ENCODE measurements around the gene ENTPD1. TPM values are rescaled to one million over a fixed set of nuclear protein-coding genes. Genes with fewer than 3 reads are reported as not detected.

Gene ENTPD1
- polyA plus RNA-seq (2011; rRNA removed) (0.11 and 0.14 TPM in 2 replicates), polyA plus RNA-seq (2017; fragmentation: RNase III; extraction: RNeasy Plus Mini Kit Qiagen cat#74134 plus additional on column Dnase treatment) (0.05 to 0.08 TPM (median 0.07 TPM) in 3 replicates), polyA minus RNA-seq (2011; rRNA and poly(A)+ RNA removed) (0.10 and 0.25 TPM in 2 replicates)
- polyA plus RNA-seq (2012; cell fraction: cytosol; rRNA removed): 0.01 TPM in 1 of 2 replicates, not detected in the other
- polyA plus RNA-seq (2012; cell fraction: nucleus; rRNA removed): 0.02 TPM in 2 replicates

GRCh38 chr10:95756041-95756761 lies at the start of gene ENTPD1:
Gene ENTPD1 (plus strand): TSS chr10:95756163. CDS start chr10:95756240, 77 bp downstream.
- 5% methylated on average over 11 of the region's 11 CpGs for WGBS (ENCODE audit: missing lambda C conversion rate)
- H3K4me2 ChIP-seq: peak within 1 kb of the TSS; percentile 70
- no peak within 1 kb of the TSS for H3K27ac ChIP-seq
- no peaks in the 10 kb centered on the region for H3K4me1 ChIP-seq
- H3K4me3 ChIP-seq: peak within 1 kb of the TSS; percentile 32
- no peak for FAIRE-seq
- no peaks in the 10 kb centered on the region for H3K9me3 ChIP-seq
- ChIA-PET CTCF (interaction anchor here (0.8 to 1.4 kb wide), 2 partner anchors 14 to 62 kb away, joined by 3 to 5 read pairs; partner anchors contain the start of gene TCTN3), POLR2A (no interaction called here)
- no peak for DNase-seq (ENCODE audit: low read depth in 1 of 2, low spot score in 1 of 2)
- ATAC-seq: peak in 1 of 2 experiments; percentile 47; a peak in 3 of 6 replicates
- TF ChIP-seq ZSCAN20 (CRISPR knock-in tag; IDR thresholded peaks at IDR 0.05) (no peak), CHD4 (IDR thresholded peaks at IDR 0.05; ENCODE audit: borderline replicate concordance) (no peak), HDAC2 (IDR thresholded peaks at IDR 0.05) (no peak), KDM1A (IDR thresholded peaks at IDR 0.05; ENCODE audit: low read depth) (no peak), E2F6 (IDR thresholded peaks at IDR 0.05; ENCODE audit: borderline replicate concordance, low read depth) (no peak), FOSL2 (IDR thresholded peaks at IDR 0.05) (no peak), FOSL2 (CRISPR knock-in tag; IDR thresholded peaks at IDR 0.05) (no peak), GATA3 (IDR thresholded peaks at IDR 0.05; ENCODE audit: borderline replicate concordance) (no peak), CTCF (IDR thresholded peaks at IDR 0.05) (no peak), CBX8 (IDR thresholded peaks at IDR 0.05) (no peak), MAX (IDR thresholded peaks at IDR 0.05) (no peak), CHD2 (IDR thresholded peaks at IDR 0.05; ENCODE audit: low read length, partially characterized antibody) (no peak), HOXA7 (CRISPR knock-in tag; IDR thresholded peaks at IDR 0.05) (no peak), RFX5 (IDR thresholded peaks at IDR 0.05) (no peak), HEYL (CRISPR knock-in tag; IDR thresholded peaks at IDR 0.05) (no peak), JUN (IDR thresholded peaks at IDR 0.05) (no peak), CBX2 (IDR thresholded peaks at IDR 0.05; ENCODE audit: borderline replicate concordance, low read depth) (no peak), REST (IDR thresholded peaks at IDR 0.05) (no peak), ZFP36 (IDR thresholded peaks at IDR 0.05; ENCODE audit: borderline replicate concordance, partially characterized antibody) (no peak), JUNB (IDR thresholded peaks at IDR 0.05) (no peak), HES2 (IDR thresholded peaks at IDR 0.05) (no peak)
